ENCODE data around the gene NADSYN1.

The NADSYN1 gene

DNA sequence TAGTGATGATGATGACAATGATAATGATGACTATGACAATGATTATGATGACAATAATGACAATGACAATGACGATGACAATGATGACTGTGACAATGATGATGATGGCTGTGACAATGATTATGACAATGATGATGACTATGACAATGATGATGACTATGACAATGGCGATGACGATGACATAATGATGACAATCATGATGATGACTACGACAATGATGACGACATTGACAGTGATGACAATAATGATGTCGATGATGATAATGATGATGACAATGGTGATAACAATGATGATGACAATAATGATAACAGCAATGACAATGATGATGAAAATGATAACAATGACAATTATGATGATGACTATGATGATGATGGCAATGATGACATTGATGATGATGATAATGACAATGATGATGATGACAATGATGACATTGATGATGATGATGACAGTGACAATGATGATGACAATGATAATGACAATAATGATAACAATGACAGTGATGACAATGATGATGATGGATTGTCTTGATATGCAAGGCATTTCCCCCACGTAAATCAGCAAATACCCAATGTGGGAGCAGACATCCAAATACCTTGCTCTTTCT lies 42.5 kb upstream of the NADSYN1 start (continued):
- TF ChIP-seq ZSCAN30 (tag by site-specific recombination; IDR thresholded peaks at IDR 0.05) (no peak), REPIN1 (tag by site-specific recombination; IDR thresholded peaks at IDR 0.05; ENCODE audit: low read depth) (no peak), HOXD13 (CRISPR knock-in tag; IDR thresholded peaks at IDR 0.05; ENCODE audit: borderline replicate concordance) (no peak), ZNF169 (tag by site-specific recombination; IDR thresholded peaks at IDR 0.05) (0 out of 2 replicates have a peak, but pooled peaks have one; percentile 34), YY2 (tag by site-specific recombination; IDR thresholded peaks at IDR 0.05) (no peak), ZNF747 (tag by site-specific recombination; IDR thresholded peaks at IDR 0.05) (0 out of 2 replicates have a peak, but pooled peaks have one; percentile 57), OSR2 (tag by site-specific recombination; IDR thresholded peaks at IDR 0.05) (no peak)
- TF ChIP-seq, protein P1, sequence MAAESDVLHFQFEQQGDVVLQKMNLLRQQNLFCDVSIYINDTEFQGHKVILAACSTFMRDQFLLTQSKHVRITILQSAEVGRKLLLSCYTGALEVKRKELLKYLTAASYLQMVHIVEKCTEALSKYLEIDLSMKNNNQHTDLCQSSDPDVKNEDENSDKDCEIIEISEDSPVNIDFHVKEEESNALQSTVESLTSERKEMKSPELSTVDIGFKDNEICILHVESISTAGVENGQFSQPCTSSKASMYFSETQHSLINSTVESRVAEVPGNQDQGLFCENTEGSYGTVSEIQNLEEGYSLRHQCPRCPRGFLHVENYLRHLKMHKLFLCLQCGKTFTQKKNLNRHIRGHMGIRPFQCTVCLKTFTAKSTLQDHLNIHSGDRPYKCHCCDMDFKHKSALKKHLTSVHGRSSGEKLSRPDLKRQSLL (tag by site-specific recombination; IDR thresholded peaks at IDR 0.05) = no peak
- TF ChIP-seq, protein P2, sequence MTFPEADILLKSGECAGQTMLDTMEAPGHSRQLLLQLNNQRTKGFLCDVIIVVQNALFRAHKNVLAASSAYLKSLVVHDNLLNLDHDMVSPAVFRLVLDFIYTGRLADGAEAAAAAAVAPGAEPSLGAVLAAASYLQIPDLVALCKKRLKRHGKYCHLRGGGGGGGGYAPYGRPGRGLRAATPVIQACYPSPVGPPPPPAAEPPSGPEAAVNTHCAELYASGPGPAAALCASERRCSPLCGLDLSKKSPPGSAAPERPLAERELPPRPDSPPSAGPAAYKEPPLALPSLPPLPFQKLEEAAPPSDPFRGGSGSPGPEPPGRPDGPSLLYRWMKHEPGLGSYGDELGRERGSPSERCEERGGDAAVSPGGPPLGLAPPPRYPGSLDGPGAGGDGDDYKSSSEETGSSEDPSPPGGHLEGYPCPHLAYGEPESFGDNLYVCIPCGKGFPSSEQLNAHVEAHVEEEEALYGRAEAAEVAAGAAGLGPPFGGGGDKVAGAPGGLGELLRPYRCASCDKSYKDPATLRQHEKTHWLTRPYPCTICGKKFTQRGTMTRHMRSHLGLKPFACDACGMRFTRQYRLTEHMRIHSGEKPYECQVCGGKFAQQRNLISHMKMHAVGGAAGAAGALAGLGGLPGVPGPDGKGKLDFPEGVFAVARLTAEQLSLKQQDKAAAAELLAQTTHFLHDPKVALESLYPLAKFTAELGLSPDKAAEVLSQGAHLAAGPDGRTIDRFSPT (tag by site-specific recombination; IDR thresholded peaks at IDR 0.05) = no peak
- TF ChIP-seq, protein P3, sequence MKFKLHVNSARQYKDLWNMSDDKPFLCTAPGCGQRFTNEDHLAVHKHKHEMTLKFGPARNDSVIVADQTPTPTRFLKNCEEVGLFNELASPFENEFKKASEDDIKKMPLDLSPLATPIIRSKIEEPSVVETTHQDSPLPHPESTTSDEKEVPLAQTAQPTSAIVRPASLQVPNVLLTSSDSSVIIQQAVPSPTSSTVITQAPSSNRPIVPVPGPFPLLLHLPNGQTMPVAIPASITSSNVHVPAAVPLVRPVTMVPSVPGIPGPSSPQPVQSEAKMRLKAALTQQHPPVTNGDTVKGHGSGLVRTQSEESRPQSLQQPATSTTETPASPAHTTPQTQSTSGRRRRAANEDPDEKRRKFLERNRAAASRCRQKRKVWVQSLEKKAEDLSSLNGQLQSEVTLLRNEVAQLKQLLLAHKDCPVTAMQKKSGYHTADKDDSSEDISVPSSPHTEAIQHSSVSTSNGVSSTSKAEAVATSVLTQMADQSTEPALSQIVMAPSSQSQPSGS (tag by site-specific recombination; IDR thresholded peaks at IDR 0.05; ENCODE audit: low read depth) = peak; percentile 91

DNA sequence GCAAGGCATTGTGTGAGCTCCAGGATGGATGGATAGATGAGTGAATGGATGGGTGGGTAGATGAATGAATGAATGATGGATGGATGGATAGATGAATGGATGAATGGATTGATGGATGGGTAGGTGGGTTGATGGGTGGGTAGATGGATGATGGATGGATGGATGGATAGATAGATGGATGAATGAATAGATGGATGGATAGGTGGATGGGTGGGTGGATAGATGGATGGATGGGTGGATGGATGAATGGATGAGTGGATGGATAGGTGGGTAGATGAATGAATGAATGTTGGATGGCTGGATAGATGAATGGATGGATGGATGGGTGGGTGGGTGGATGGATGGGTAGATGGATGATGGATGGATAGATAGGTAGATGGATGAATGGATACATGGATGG lies 38.4 kb upstream of the NADSYN1 start:
- no peaks in the 10 kb centered on the region for H3K9me3 ChIP-seq (ENCODE audit: control insufficient read depth, insufficient read depth, low read depth, low read length)
- no peaks in the 10 kb centered on the region for H3K4me1 ChIP-seq (ENCODE audit: control insufficient read depth, insufficient read depth, low read length)
- ChIA-PET POLR2A (no interaction called here), CTCF (no interaction called here)
- TF ChIP-seq ZBTB17 (tag by site-specific recombination; IDR thresholded peaks at IDR 0.05) (peak; percentile 85), EGR2 (tag by site-specific recombination; IDR thresholded peaks at IDR 0.05; ENCODE audit: low read depth) (0 out of 2 replicates have a peak, but pooled peaks have one; percentile 32), RBAK (tag by site-specific recombination; IDR thresholded peaks at IDR 0.05) (no peak), ZFHX2 (tag by site-specific recombination; conservative IDR thresholded peaks at IDR 0.05) (0 out of 2 replicates have a peak, but pooled peaks have one; percentile 9), YY1 (tag by site-specific recombination; IDR thresholded peaks at IDR 0.05) (no peak), ZNF366 (tag by site-specific recombination; conservative IDR thresholded peaks at IDR 0.05) (peak; percentile 86), ZNF623 (tag by site-specific recombination; IDR thresholded peaks at IDR 0.05) (no peak)
- TF ChIP-seq, protein P4, sequence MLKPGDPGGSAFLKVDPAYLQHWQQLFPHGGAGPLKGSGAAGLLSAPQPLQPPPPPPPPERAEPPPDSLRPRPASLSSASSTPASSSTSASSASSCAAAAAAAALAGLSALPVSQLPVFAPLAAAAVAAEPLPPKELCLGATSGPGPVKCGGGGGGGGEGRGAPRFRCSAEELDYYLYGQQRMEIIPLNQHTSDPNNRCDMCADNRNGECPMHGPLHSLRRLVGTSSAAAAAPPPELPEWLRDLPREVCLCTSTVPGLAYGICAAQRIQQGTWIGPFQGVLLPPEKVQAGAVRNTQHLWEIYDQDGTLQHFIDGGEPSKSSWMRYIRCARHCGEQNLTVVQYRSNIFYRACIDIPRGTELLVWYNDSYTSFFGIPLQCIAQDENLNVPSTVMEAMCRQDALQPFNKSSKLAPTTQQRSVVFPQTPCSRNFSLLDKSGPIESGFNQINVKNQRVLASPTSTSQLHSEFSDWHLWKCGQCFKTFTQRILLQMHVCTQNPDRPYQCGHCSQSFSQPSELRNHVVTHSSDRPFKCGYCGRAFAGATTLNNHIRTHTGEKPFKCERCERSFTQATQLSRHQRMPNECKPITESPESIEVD (tag by site-specific recombination; IDR thresholded peaks at IDR 0.05) = no peak
- TF ChIP-seq, protein P5, sequence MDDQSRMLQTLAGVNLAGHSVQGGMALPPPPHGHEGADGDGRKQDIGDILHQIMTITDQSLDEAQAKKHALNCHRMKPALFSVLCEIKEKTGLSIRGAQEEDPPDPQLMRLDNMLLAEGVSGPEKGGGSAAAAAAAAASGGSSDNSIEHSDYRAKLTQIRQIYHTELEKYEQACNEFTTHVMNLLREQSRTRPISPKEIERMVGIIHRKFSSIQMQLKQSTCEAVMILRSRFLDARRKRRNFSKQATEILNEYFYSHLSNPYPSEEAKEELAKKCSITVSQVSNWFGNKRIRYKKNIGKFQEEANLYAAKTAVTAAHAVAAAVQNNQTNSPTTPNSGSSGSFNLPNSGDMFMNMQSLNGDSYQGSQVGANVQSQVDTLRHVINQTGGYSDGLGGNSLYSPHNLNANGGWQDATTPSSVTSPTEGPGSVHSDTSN (CRISPR knock-in tag; IDR thresholded peaks at IDR 0.05) = no peak
- TF ChIP-seq, protein P6, sequence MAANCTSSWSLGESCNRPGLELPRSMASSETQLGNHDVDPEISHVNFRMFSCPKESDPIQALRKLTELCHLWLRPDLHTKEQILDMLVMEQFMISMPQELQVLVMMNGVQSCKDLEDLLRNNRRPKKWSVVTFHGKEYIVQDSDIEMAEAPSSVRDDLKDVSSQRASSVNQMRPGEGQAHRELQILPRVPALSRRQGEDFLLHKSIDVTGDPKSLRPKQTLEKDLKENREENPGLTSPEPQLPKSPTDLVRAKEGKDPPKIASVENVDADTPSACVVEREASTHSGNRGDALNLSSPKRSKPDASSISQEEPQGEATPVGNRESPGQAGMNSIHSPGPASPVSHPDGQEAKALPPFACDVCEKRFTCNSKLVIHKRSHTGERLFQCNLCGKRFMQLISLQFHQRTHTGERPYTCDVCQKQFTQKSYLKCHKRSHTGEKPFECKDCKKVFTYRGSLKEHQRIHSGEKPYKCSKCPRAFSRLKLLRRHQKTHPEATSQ (tag by site-specific recombination; IDR thresholded peaks at IDR 0.05) = no peak
- TF ChIP-seq, protein P7, sequence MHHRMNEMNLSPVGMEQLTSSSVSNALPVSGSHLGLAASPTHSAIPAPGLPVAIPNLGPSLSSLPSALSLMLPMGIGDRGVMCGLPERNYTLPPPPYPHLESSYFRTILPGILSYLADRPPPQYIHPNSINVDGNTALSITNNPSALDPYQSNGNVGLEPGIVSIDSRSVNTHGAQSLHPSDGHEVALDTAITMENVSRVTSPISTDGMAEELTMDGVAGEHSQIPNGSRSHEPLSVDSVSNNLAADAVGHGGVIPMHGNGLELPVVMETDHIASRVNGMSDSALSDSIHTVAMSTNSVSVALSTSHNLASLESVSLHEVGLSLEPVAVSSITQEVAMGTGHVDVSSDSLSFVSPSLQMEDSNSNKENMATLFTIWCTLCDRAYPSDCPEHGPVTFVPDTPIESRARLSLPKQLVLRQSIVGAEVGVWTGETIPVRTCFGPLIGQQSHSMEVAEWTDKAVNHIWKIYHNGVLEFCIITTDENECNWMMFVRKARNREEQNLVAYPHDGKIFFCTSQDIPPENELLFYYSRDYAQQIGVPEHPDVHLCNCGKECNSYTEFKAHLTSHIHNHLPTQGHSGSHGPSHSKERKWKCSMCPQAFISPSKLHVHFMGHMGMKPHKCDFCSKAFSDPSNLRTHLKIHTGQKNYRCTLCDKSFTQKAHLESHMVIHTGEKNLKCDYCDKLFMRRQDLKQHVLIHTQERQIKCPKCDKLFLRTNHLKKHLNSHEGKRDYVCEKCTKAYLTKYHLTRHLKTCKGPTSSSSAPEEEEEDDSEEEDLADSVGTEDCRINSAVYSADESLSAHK (tag by site-specific recombination; IDR thresholded peaks at IDR 0.05) = no peak
- H3K27ac ChIP-seq (ENCODE audit: extremely low read depth, low read depth, low read length) = no peak overlapping the region
- H3K36me3 ChIP-seq (ENCODE audit: control insufficient read depth in 2 of 2, insufficient read depth in 1 of 2, low read length in 2 of 2) = no peaks in the 10 kb centered on the region
- H3K4me3 ChIP-seq (ENCODE audit: low read depth, low read length) = no peak overlapping the region
